H9 (cell line): Measurements from ENCODE around the gene ZBTB16. TPM values are rescaled to one million over a fixed set of nuclear protein-coding genes. Genes with fewer than 3 reads are reported as not detected.

Source experiments
- DNase-seq: peaks from one replicate; pipeline ENCODE4 v3.0.0-alpha.2; 2017
- H2AFZ ChIP-seq: one replicate; pipeline ENCODE4 v1.6.1; 2013; ENCODE audit warnings: mild to moderate bottlenecking, low read length, control low read depth, moderate library complexity
- H2AK5ac ChIP-seq: 2 replicates; pipeline ENCODE4 v1.6.1; 2013; ENCODE audit warnings: low read length, control low read depth, mixed read lengths; ENCODE audit not compliant: insufficient read length
- H2BK120ac ChIP-seq: one replicate; pipeline ENCODE4 v1.6.1; 2013; ENCODE audit warnings: low read depth, mild to moderate bottlenecking, low read length, control low read depth, inconsistent platforms; ENCODE audit not compliant: poor library complexity, severe bottlenecking
- H2BK12ac ChIP-seq: 2 replicates; pipeline ENCODE4 v1.6.1; 2013; ENCODE audit warnings: low read length, control low read depth, mixed read lengths, low read depth; ENCODE audit not compliant: insufficient read length
- H2BK15ac ChIP-seq: 2 replicates; pipeline ENCODE4 v1.6.1; 2013; ENCODE audit warnings: low read depth, low read length, control low read depth
- H2BK20ac ChIP-seq: one replicate; pipeline ENCODE4 v1.6.1; 2013; ENCODE audit warnings: low read depth, mild to moderate bottlenecking, low read length, control low read depth, inconsistent platforms; ENCODE audit not compliant: poor library complexity, severe bottlenecking
- H2BK5ac ChIP-seq: 2 replicates; pipeline ENCODE4 v1.6.1; 2013; ENCODE audit warnings: low read length, control low read depth, mixed read lengths; ENCODE audit not compliant: insufficient read length
- H3K14ac ChIP-seq: 2 replicates; pipeline ENCODE4 v1.6.1; 2013; ENCODE audit warnings: low read length, control low read depth; ENCODE audit not compliant: insufficient read depth
- H3K18ac ChIP-seq: 2 replicates; pipeline ENCODE4 v1.6.1; 2013; ENCODE audit warnings: low read depth, mild to moderate bottlenecking, mixed read lengths, low read length, control low read depth; ENCODE audit not compliant: insufficient read length
- H3K23ac ChIP-seq: 2 replicates; pipeline ENCODE4 v1.6.1; 2013; ENCODE audit warnings: low read length, control low read depth, mixed read lengths, low read depth; ENCODE audit not compliant: insufficient read length
- H3K23me2 ChIP-seq: 2 replicates; pipeline ENCODE4 v1.6.1; 2013; ENCODE audit warnings: low read depth, mild to moderate bottlenecking, mixed read lengths, low read length, control low read depth; ENCODE audit not compliant: insufficient read length, poor library complexity, severe bottlenecking
- H3K27ac ChIP-seq: 2 replicates; pipeline ENCODE4 v1.5.1; 2013; ENCODE audit warnings: low read length, control low read depth, mixed read lengths, low read depth; ENCODE audit not compliant: insufficient read length
- H3K27me3 ChIP-seq: 2 replicates; pipeline ENCODE4 v1.6.1; 2013; ENCODE audit warnings: low read length, control low read depth, inconsistent platforms; ENCODE audit not compliant: insufficient read depth
- H3K4ac ChIP-seq: 2 replicates; pipeline ENCODE4 v1.6.1; 2013; ENCODE audit warnings: low read depth, mild to moderate bottlenecking, control low read depth, inconsistent platforms, low read length, moderate library complexity
- H3K4me1 ChIP-seq: 2 replicates; pipeline ENCODE4 v1.6.1; 2013; ENCODE audit warnings: low read length, control low read depth, inconsistent platforms; ENCODE audit not compliant: insufficient read depth
- H3K4me2 ChIP-seq: 2 replicates; pipeline ENCODE4 v1.6.1; 2013; ENCODE audit warnings: low read length, control low read depth, mixed read lengths; ENCODE audit not compliant: insufficient read length, insufficient read depth
- H3K56ac ChIP-seq: 2 replicates; pipeline ENCODE4 v1.6.1; 2013; ENCODE audit warnings: low read depth, mild to moderate bottlenecking, mixed read lengths, low read length, control low read depth; ENCODE audit not compliant: insufficient read length
- H3K79me1 ChIP-seq: 2 replicates; pipeline ENCODE4 v1.6.1; 2013; ENCODE audit warnings: low read depth, mild to moderate bottlenecking, moderate library complexity, low read length, control low read depth, inconsistent platforms; ENCODE audit not compliant: insufficient read depth, poor library complexity, severe bottlenecking
- H3K79me2 ChIP-seq: 2 replicates; pipeline ENCODE4 v1.6.1; 2013; ENCODE audit warnings: low read length, control low read depth, inconsistent platforms; ENCODE audit not compliant: insufficient read depth
- H3K9ac ChIP-seq: 2 replicates; pipeline ENCODE4 v1.6.1; 2013; ENCODE audit warnings: low read length, control low read depth, mixed read lengths; ENCODE audit not compliant: insufficient read length; ENCODE audit errors: extremely low read depth
- H3K9me3 ChIP-seq: one replicate; pipeline ENCODE4 v1.6.1; 2013; ENCODE audit warnings: low read depth, low read length, inconsistent platforms; ENCODE audit not compliant: control insufficient read depth
- H3T11ph ChIP-seq: one replicate; pipeline ENCODE4 v1.6.1; 2013; ENCODE audit warnings: mild to moderate bottlenecking, low read length, control low read depth, inconsistent platforms
- H4K20me1 ChIP-seq: one replicate; pipeline ENCODE4 v1.6.1; 2013; ENCODE audit not compliant: control insufficient read depth, insufficient read length, insufficient read depth
- H4K5ac ChIP-seq: 2 replicates; pipeline ENCODE4 v1.6.1; 2013; ENCODE audit warnings: low read depth, mild to moderate bottlenecking, mixed read lengths, low read length, control low read depth; ENCODE audit not compliant: insufficient read length
- H4K8ac ChIP-seq: replicated peaks from 2 replicates; pipeline ENCODE4 v1.6.1; 2013; ENCODE audit warnings: low read length, control low read depth, mixed read lengths, low read depth; ENCODE audit not compliant: insufficient read length
- H4K91ac ChIP-seq: 2 replicates; pipeline ENCODE4 v1.6.1; 2013; ENCODE audit warnings: low read depth, mild to moderate bottlenecking, moderate library complexity, mixed read lengths, low read length, control low read depth; ENCODE audit not compliant: insufficient read length
- H3K27ac Mint-ChIP-seq, 3 experiments: 2 replicates in 2 of 3; 3 replicates in 1 of 3; pipeline ENCODE4 v1.8.0; 2020 to 2021; ENCODE audit warnings: mixed read lengths in 3 of 3, mild to moderate bottlenecking in 1 of 3, moderate library complexity in 1 of 3
- H3K27me3 Mint-ChIP-seq: 2 replicates; pipeline ENCODE4 v1.8.0; 2021; ENCODE audit warnings: low read depth, mild to moderate bottlenecking, moderate library complexity, mixed read lengths
- H3K36me3 Mint-ChIP-seq, 3 experiments: 2 replicates in 2 of 3; 3 replicates in 1 of 3; pipeline ENCODE4 v1.8.0; 2020 to 2021; ENCODE audit warnings: low read depth in 3 of 3, mixed read lengths in 3 of 3; ENCODE audit not compliant: insufficient read depth in 1 of 3
- H3K4me1 Mint-ChIP-seq, 2 experiments: 2 replicates each; pipeline ENCODE4 v1.8.0; 2020; ENCODE audit warnings: mixed read lengths in 2 of 2
- H3K4me3 Mint-ChIP-seq, 2 experiments: 2 replicates in 1 of 2; 3 replicates in 1 of 2; pipeline ENCODE4 v1.8.0; 2020 to 2021; ENCODE audit warnings: mild to moderate bottlenecking in 2 of 2, mixed read lengths in 2 of 2, moderate library complexity in 1 of 2
- H3K9me3 Mint-ChIP-seq, 2 experiments: 2 replicates in 1 of 2; 3 replicates in 1 of 2; pipeline ENCODE4 v1.8.0; 2020; ENCODE audit warnings: mild to moderate bottlenecking in 2 of 2, mixed read lengths in 2 of 2, moderate library complexity in 1 of 2
- WGBS: extraction: QIAGEN DNeasy Blood & Tissue Kit; methylation state at CpG from one replicate; pipeline ENCODE4 v1.1.7; 2013; ENCODE audit warnings: missing lambda C conversion rate, low lambda C conversion rate, mixed read lengths; ENCODE audit not compliant: insufficient read length; ENCODE audit errors: extremely low coverage; 5-methylcytosine and 5-hydroxymethylcytosine counted together
- total RNA-seq: library from RNA; stranded (reverse); gene quantifications from 2 replicates; pipeline ENCODE4 v1.2.1, GENCODE V29; 2021
- TF ChIP-seq, protein P1 (sequence below): fragments of 200-600 bp; sonication (generic); conservative IDR thresholded peaks from 3 replicates; pipeline ENCODE4 v1.8.0; 2021; ENCODE audit warnings: antibody characterized with exemption, mild to moderate bottlenecking

The ZBTB16 gene
- total RNA-seq, 1 experiment from 2014 or later: not detected

- Histone ChIP-seq H3K27ac (no peak overlapping the region), H4K8ac (no peak overlapping the region), H3K23ac (no peak overlapping the region), H3K14ac (no peak overlapping the region), H3K18ac (no peak overlapping the region), H2BK5ac (no peak overlapping the region), H3K56ac (no peak overlapping the region), H3K9me3 (no peaks in the 10 kb centered on the region), H3K4ac (no peak overlapping the region), H3K23me2 (no peaks in the 10 kb centered on the region), H3K79me2 (no peaks in the 10 kb centered on the region), H4K91ac (no peak overlapping the region), H2AK5ac (no peak overlapping the region), H3K27me3 (no peaks in the 10 kb centered on the region), H3K4me1 (no peaks in the 10 kb centered on the region; the same call in 1 of the 2 replicates), H2BK12ac (no peak overlapping the region), H4K5ac (no peak overlapping the region), H3K79me1 (no peaks in the 10 kb centered on the region), H4K20me1 (no peaks in the 10 kb centered on the region), H2AFZ (no peak overlapping the region), H3K4me2 (no peak overlapping the region), H2BK20ac (no peak overlapping the region), H3K9ac (no peak overlapping the region), H2BK15ac (no peak overlapping the region), H2BK120ac (no peak overlapping the region), H3T11ph (no peak overlapping the region)
- no CpG with 5 or more reads among the region's 2 CpGs for WGBS
- Mint-ChIP-seq H3K9me3 (no peaks in the 10 kb centered on the region), H3K36me3 (no peaks in the 10 kb centered on the region; a peak in 1 of 7 replicates), H3K4me3 (no peak overlapping the region), H3K4me1 (peaks cover 29 to 46% of the 10 kb centered on the region in 2 experiments), H3K27ac (no peak overlapping the region), H3K27me3 (peaks cover 5% of the 10 kb centered on the region)
- no peak for DNase-seq
- TF ChIP-seq, protein P1, sequence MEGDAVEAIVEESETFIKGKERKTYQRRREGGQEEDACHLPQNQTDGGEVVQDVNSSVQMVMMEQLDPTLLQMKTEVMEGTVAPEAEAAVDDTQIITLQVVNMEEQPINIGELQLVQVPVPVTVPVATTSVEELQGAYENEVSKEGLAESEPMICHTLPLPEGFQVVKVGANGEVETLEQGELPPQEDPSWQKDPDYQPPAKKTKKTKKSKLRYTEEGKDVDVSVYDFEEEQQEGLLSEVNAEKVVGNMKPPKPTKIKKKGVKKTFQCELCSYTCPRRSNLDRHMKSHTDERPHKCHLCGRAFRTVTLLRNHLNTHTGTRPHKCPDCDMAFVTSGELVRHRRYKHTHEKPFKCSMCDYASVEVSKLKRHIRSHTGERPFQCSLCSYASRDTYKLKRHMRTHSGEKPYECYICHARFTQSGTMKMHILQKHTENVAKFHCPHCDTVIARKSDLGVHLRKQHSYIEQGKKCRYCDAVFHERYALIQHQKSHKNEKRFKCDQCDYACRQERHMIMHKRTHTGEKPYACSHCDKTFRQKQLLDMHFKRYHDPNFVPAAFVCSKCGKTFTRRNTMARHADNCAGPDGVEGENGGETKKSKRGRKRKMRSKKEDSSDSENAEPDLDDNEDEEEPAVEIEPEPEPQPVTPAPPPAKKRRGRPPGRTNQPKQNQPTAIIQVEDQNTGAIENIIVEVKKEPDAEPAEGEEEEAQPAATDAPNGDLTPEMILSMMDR: no peak
Observed at GRCh38 chr11:114213622-114214021, 154.1 kb downstream of the ZBTB16 start.
